Astrocyte (in vitro differentiated cells and primary cell): Measurements from ENCODE around the gene GREB1L.

ENCODE experiments used
- CTCF ChIP-seq: IDR thresholded peaks from 2 replicates; pipeline ENCODE4 v1.5.1; 2011; ENCODE audit warnings: low read depth, mild to moderate bottlenecking, inconsistent platforms, low read length, moderate library complexity; ENCODE audit not compliant: insufficient read depth
- EZH2 ChIP-seq: IDR thresholded peaks from 2 replicates; pipeline ENCODE4 v1.6.1; 2012; ENCODE audit warnings: mild to moderate bottlenecking, low read length, inconsistent platforms; ENCODE audit not compliant: insufficient read depth

- TF ChIP-seq CTCF (no peak), EZH2 (no peak)
Measured at GRCh38 chr18:21314724-21315123, 72.7 kb downstream of the GREB1L start.
